GM12801 (cell line): ENCODE results near the gene SLC24A3.

Experiments
- CTCF ChIP-seq: IDR thresholded peaks from one replicate; pipeline ENCODE4 v1.5.1; 2011; ENCODE audit warnings: control low read depth; ENCODE audit not compliant: insufficient read length; ENCODE audit errors: extremely low read depth

Gene SLC24A3

DNA sequence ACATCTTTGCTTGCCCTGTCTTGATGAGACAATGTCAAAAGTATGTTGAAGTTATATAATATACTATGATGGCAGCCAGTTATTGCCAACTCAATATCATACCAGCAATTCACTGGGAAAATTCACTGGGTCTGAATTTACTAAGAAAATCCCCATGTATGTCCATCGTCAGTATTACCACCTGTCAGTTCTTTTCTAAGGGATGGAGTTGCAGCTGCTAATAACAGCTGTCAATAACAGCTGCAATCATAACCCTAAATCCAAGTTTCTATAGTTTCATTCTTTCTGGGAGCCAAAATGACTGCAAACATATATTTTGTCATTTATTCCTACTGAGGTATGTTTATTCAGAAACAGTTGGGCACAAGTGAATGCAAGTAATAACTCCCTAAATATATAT, 413.0 kb downstream of the SLC24A3 start:
- no peak for TF ChIP-seq CTCF

GRCh38 chr20:19626896-19627295, 414.5 kb downstream of the SLC24A3 start:
- TF ChIP-seq CTCF: no peak

GRCh38 chr20:19628570-19629134, 416.2 kb downstream of the SLC24A3 start:
- no peak for TF ChIP-seq CTCF

DNA sequence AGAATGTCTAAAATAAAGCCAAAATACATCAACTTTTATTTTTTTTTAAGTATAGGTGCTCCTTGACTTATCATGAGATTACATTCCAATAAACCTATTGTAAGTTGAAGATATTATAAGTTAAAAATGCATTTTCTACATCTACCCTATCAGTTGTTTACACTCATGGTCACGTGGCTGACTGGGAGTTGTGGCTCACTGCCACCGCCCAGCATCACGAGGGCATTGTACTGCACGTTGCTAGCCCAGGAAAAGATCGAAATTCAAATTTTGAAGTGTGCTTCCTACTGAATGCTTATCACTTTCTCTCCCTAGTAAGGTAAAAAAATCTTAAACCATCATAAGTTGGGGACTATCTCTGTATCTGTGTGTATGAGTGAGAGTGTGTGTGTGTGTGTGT, 419.0 kb downstream of the SLC24A3 start:
- no peak for TF ChIP-seq CTCF

DNA sequence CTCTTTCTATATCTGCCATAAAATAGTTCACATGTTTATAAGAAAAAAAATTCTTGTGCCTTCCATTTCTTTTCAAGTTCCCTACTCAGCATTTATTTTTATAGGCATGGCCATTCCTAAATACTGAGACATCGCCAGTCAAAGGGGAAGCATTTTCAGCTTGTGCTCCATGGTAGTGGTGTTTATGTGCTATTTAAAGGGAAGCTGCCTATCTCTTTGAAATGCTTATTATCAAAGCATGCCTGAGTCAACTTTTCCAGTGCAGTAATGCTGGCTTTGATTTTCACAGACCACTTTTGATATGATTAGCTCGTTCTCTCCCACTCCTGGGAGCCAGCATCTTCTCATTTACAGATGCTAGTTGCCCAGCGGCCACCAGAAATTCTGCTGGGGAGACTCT, 421.5 kb downstream of the SLC24A3 start:
- TF ChIP-seq CTCF: no peak

DNA sequence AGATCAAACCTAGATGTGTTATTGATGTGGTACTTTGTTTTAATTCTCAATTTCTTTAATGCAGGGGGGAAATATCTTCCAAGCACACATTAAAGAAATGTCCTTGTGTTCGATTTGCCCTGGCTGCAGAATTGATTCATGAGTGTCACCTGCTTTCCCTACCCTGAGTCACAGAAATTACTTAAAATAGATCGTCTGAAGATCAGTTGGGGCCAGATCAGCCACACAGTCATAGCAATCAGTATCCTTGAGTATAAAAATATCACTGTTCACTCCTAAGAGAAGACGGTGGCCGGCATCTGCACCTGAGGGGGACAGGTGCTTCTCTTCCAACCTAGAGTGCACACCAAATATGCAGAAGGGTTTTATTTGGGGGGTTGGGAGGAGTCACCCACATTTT, 430.4 kb downstream of the SLC24A3 start:
- TF ChIP-seq CTCF: no peak

- no peak for TF ChIP-seq CTCF
These were observed 431.6 kb downstream of the SLC24A3 start for GRCh38 chr20:19644085-19644484.

GRCh38 chr20:19646963-19647362, 434.5 kb downstream of the SLC24A3 start:
- TF ChIP-seq CTCF: no peak
